ENCODE data around the gene LRRC25.
A peak's percentile ranks its signal among the peaks of the same experiment; 100 is the strongest.
"Not testable (repeated sequence)": the region's sequence is repeated elsewhere in the genome, so short reads cannot be mapped to it uniquely, and the experiment has no call there.

Gene LRRC25

GRCh38 chr19:18364826-18365528 is 32.4 kb downstream of the LRRC25 start (continued):
- TF ChIP-seq EGR2 (tag by site-specific recombination; IDR thresholded peaks at IDR 0.05; ENCODE audit: low read depth) = no peak
- no peak for TF ChIP-seq ZNF175 (tag by site-specific recombination; IDR thresholded peaks at IDR 0.05)
- peak; percentile 96 for TF ChIP-seq ZNF366 (tag by site-specific recombination; conservative IDR thresholded peaks at IDR 0.05)
- TF ChIP-seq, protein P1, sequence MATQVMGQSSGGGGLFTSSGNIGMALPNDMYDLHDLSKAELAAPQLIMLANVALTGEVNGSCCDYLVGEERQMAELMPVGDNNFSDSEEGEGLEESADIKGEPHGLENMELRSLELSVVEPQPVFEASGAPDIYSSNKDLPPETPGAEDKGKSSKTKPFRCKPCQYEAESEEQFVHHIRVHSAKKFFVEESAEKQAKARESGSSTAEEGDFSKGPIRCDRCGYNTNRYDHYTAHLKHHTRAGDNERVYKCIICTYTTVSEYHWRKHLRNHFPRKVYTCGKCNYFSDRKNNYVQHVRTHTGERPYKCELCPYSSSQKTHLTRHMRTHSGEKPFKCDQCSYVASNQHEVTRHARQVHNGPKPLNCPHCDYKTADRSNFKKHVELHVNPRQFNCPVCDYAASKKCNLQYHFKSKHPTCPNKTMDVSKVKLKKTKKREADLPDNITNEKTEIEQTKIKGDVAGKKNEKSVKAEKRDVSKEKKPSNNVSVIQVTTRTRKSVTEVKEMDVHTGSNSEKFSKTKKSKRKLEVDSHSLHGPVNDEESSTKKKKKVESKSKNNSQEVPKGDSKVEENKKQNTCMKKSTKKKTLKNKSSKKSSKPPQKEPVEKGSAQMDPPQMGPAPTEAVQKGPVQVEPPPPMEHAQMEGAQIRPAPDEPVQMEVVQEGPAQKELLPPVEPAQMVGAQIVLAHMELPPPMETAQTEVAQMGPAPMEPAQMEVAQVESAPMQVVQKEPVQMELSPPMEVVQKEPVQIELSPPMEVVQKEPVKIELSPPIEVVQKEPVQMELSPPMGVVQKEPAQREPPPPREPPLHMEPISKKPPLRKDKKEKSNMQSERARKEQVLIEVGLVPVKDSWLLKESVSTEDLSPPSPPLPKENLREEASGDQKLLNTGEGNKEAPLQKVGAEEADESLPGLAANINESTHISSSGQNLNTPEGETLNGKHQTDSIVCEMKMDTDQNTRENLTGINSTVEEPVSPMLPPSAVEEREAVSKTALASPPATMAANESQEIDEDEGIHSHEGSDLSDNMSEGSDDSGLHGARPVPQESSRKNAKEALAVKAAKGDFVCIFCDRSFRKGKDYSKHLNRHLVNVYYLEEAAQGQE (tag by site-specific recombination; IDR thresholded peaks at IDR 0.05) = no peak; the same call in 1 of the 2 replicates
- TF ChIP-seq ZBTB20 (tag by site-specific recombination; IDR thresholded peaks at IDR 0.05) = 0 out of 2 replicates have a peak, but pooled peaks have one; percentile 45
- TF ChIP-seq, protein P2, sequence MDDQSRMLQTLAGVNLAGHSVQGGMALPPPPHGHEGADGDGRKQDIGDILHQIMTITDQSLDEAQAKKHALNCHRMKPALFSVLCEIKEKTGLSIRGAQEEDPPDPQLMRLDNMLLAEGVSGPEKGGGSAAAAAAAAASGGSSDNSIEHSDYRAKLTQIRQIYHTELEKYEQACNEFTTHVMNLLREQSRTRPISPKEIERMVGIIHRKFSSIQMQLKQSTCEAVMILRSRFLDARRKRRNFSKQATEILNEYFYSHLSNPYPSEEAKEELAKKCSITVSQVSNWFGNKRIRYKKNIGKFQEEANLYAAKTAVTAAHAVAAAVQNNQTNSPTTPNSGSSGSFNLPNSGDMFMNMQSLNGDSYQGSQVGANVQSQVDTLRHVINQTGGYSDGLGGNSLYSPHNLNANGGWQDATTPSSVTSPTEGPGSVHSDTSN (CRISPR knock-in tag; IDR thresholded peaks at IDR 0.05) = no peak
- no peak for TF ChIP-seq ZNF555 (tag by site-specific recombination; conservative IDR thresholded peaks at IDR 0.05)
- TF ChIP-seq ZBTB17 (tag by site-specific recombination; IDR thresholded peaks at IDR 0.05) = peak; percentile 93
- TF ChIP-seq ZNF311 (tag by site-specific recombination; IDR thresholded peaks at IDR 0.05; ENCODE audit: borderline replicate concordance) = no peak
- TF ChIP-seq, protein P3, sequence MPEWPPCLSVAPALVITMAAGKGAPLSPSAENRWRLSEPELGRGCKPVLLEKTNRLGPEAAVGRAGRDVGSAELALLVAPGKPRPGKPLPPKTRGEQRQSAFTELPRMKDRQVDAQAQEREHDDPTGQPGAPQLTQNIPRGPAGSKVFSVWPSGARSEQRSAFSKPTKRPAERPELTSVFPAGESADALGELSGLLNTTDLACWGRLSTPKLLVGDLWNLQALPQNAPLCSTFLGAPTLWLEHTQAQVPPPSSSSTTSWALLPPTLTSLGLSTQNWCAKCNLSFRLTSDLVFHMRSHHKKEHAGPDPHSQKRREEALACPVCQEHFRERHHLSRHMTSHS (tag by site-specific recombination; IDR thresholded peaks at IDR 0.05) = peak; percentile 44; the same call in 1 of the 2 replicates
- no peak for TF ChIP-seq ZNF350 (tag by site-specific recombination; IDR thresholded peaks at IDR 0.05)
- TF ChIP-seq ZBTB7A (tag by site-specific recombination; IDR thresholded peaks at IDR 0.05; ENCODE audit: low read depth) = no peak
- peak; percentile 51 for TF ChIP-seq TCF7L2 (IDR thresholded peaks at IDR 0.05; ENCODE audit: borderline replicate concordance, low read depth, low read length)

DNA sequence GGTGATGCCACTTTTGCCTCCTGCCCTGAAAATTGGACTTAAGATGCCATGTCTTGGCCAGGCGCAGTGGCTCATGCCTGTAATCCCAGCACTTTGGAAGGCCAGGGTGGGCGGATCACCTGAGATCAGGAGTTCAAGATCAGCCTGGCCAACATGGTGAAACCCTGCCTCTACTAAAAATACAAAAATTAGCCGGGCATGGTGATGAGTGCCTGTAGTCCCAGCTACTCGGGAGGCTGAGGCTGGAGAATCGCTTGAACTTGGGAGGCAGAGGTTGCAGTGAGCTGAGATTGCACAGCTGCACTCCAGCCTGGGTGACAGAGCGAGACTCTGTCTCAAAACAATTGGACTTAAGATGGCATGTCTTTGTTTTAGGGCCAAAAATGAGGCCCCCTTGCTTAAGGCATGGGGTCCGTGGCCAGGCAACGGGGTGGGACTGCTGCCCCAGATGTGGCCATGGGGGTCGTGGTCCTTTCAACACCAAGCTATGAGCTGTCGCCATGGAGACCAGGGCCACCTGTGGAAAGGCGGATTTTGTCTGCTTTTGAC is 33.1 kb downstream of the LRRC25 start:
- H3K27ac ChIP-seq (ENCODE audit: extremely low read depth, low read depth, low read length) = peak overlapping the region; percentile 94
- ChIA-PET CTCF (interaction anchor here (1.2 to 3.7 kb wide), 5 partner anchors 11 to 46 kb away, joined by 3 to 23 read pairs (median 3); no protein-coding TSS in a partner anchor), POLR2A (interaction anchor here (0.9 to 2.6 kb wide), 6 partner anchors 10 to 85 kb away, joined by 3 to 19 read pairs (median 4); partner anchors contain the start of gene JUND)
- not testable (repeated sequence) for H3K4me3 ChIP-seq (ENCODE audit: low read depth, low read length); H3K36me3 ChIP-seq (ENCODE audit: control insufficient read depth in 2 of 2, insufficient read depth in 1 of 2, low read length in 2 of 2); H3K4me1 ChIP-seq (ENCODE audit: control insufficient read depth, insufficient read depth, low read length); H3K9me3 ChIP-seq (ENCODE audit: control insufficient read depth, insufficient read depth, low read depth, low read length)
- TF ChIP-seq ZFHX2 (tag by site-specific recombination; conservative IDR thresholded peaks at IDR 0.05) (peak; percentile 75), SCRT2 (tag by site-specific recombination; IDR thresholded peaks at IDR 0.05) (peak; percentile 95), EGR2 (tag by site-specific recombination; IDR thresholded peaks at IDR 0.05; ENCODE audit: low read depth) (0 out of 2 replicates have a peak, but pooled peaks have one; percentile 9), ZNF335 (tag by site-specific recombination; conservative IDR thresholded peaks at IDR 0.05) (peak; percentile 51; the same call in 1 of the 2 replicates)

All from HEK293 (cell line).